NCI-H748 treated with DMSO at 0.1 percent for 48 hours (cell line): Measurements from ENCODE around the gene MCC.

Experiments
- DNase-seq: peaks from one replicate; lab custom pipeline; 2025; lab: John Stamatoyannopoulos, UW

The MCC gene

GRCh38 chr5:113177225-113177624 is 311.0 kb downstream of the MCC start:
- no peak for DNase-seq

GRCh38 chr5:113176734-113177133 is 311.5 kb downstream of the MCC start:
- DNase-seq, result no peak

- no peak for DNase-seq
Measured at GRCh38 chr5:113176196-113176595, 312.1 kb downstream of the MCC start.

- no peak for DNase-seq
Measured at GRCh38 chr5:113172231-113172826, 315.9 kb downstream of the MCC start.

GRCh38 chr5:113171520-113171919 is 316.7 kb downstream of the MCC start:
- DNase-seq, result no peak

- no peak for DNase-seq
Measured at GRCh38 chr5:113170707-113171106, 317.5 kb downstream of the MCC start.

GRCh38 chr5:113169720-113170119 is 318.5 kb downstream of the MCC start:
- DNase-seq, result no peak

- DNase-seq, result no peak
Measured at GRCh38 chr5:113167985-113168384, 320.3 kb downstream of the MCC start.

GRCh38 chr5:113166852-113167366 is 321.3 kb downstream of the MCC start:
- DNase-seq, result no peak

GRCh38 chr5:113166261-113166660 is 322.0 kb downstream of the MCC start:
- no peak for DNase-seq

- no peak for DNase-seq
Measured at GRCh38 chr5:113164021-113164420, 324.2 kb downstream of the MCC start.

GRCh38 chr5:113163328-113163727 is 324.9 kb downstream of the MCC start:
- no peak for DNase-seq

GRCh38 chr5:113162770-113163169 is 325.5 kb downstream of the MCC start:
- no peak for DNase-seq

- DNase-seq, result no peak
Measured at GRCh38 chr5:113162208-113162607, 326.0 kb downstream of the MCC start.

- no peak for DNase-seq
Measured at GRCh38 chr5:113161806-113162205, 326.4 kb downstream of the MCC start.

- no peak for DNase-seq
Measured at GRCh38 chr5:113157886-113158285, 330.4 kb downstream of the MCC start.

GRCh38 chr5:113156271-113156877 is 331.9 kb downstream of the MCC start:
- DNase-seq, result no peak

- no peak for DNase-seq
Measured at GRCh38 chr5:113153512-113154097, 334.6 kb downstream of the MCC start.

- no peak for DNase-seq
Measured at GRCh38 chr5:113152380-113152740, 335.9 kb downstream of the MCC start.

GRCh38 chr5:113151641-113152379 is 336.4 kb downstream of the MCC start:
- DNase-seq, result no peak

- DNase-seq, result no peak
Measured at GRCh38 chr5:113150821-113151220, 337.4 kb downstream of the MCC start.

GRCh38 chr5:113150221-113150620 is 338.0 kb downstream of the MCC start:
- DNase-seq, result no peak

- no peak for DNase-seq
Measured at GRCh38 chr5:113147537-113147936, 340.7 kb downstream of the MCC start.
